ENCODE data around the gene OR4E1. TPM values are rescaled to one million over a fixed set of nuclear protein-coding genes. Genes with fewer than 3 reads are reported as not detected.

Gene OR4E1
- total RNA-seq, 8 experiments from 2014 or later: 0.18 to 0.52 (median 0.31) TPM; not detected in 4

DNA sequence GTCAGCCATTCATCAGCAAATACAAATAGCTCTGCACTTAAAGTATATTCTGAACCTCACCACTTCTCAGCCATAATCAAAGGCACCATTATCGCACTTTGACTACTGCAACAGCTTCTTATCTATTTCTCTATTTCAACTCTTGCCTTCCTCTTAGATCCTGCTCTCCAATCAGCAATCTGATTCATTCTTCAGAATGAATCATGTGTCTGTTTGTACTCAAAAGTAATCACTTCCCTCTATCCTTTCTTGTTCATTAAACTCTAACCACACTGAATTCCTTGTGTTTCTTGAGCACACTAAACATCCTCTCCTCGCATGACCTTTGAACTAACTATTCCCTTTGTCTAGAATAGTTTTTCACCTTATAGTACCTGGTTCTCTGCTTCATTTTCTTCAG, 12.8 kb upstream of the OR4E1 start:
- Histone ChIP-seq H3K27ac (no peak overlapping the region), H3K4me1 (replicated peaks in 1 of 2) (no peaks in the 10 kb centered on the region), H3K4me3 (no peak overlapping the region)
- WGBS, 10 experiments: 0 to 95% (median 82%) methylated on average over 1 to 2 of the region's 2 CpGs
- in situ Hi-C loops (cut with MboI; ENCODE audit: low pct_unique_long_range_greater_than_20kb in 2 of 9, low sequenced_read_pairs in 9 of 9, unreplicated experiment in 9 of 9): no loop called here
- ATAC-seq (replicated peaks in 6 of 8): no peak

DNA sequence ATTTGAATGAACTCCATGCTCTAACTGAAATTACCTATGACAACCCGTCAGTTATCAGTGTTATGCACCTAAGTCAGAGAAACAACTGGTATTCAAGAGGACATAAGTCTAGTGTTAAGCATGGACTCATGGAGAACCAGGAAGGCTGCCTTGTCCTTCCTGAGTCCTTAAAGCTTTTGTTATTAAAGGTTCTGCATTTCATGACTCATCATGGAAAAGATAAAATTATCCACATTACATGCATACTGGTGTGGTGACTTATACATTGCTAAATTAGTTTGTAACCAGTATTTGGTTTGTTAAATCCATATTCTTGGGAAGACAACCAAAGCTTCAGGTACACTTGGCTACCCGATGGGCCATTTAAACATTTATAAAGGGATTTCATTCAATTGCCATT, 6.5 kb upstream of the OR4E1 start:
- WGBS, 10 experiments: 0 to 84% (median 54%) methylated on average over 1 to 2 of the region's 2 CpGs; no CpG with 5 or more reads in 2 of the 10 experiments
- no peak overlapping the region for H3K4me3 ChIP-seq
- no peak for ATAC-seq (replicated peaks in 6 of 8)
- H3K27ac ChIP-seq: no peak overlapping the region
- in situ Hi-C loops (cut with MboI; ENCODE audit: low pct_unique_long_range_greater_than_20kb in 2 of 9, low sequenced_read_pairs in 9 of 9, unreplicated experiment in 9 of 9): no loop called here
- no peaks in the 10 kb centered on the region for H3K4me1 ChIP-seq (replicated peaks in 1 of 2)

DNA sequence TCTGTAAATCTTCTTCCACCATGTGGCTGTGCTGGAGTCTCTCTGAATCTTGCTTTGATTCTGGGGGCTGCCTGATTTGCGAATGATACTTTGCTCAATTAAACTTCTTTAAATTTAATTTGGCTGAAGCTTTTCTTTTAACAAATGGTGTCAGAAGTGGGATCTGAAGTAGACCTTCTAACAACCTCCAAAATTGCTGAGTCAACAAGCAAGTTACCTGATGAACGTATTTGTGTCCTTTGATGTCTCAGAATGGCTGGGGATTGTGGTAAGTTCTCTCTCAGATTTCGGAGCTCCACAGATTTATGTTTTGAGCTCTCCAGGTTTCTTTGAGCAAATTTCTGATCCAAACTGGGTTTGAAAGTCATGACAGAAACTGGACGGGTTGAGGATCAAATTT, 1.9 kb upstream of the OR4E1 start:
- ATAC-seq (replicated peaks in 6 of 8): no peak
- H3K4me3 ChIP-seq: no peak overlapping the region
- WGBS, 10 experiments: 0 to 89% (median 63%) methylated on average over 2 to 4 of the region's 4 CpGs; no CpG with 5 or more reads in 1 of the 10 experiments
- no peaks in the 10 kb centered on the region for H3K4me1 ChIP-seq (replicated peaks in 1 of 2)
- in situ Hi-C loops (cut with MboI; ENCODE audit: low pct_unique_long_range_greater_than_20kb in 2 of 9, low sequenced_read_pairs in 9 of 9, unreplicated experiment in 9 of 9): no loop called here
- H3K27ac ChIP-seq: no peak overlapping the region

DNA sequence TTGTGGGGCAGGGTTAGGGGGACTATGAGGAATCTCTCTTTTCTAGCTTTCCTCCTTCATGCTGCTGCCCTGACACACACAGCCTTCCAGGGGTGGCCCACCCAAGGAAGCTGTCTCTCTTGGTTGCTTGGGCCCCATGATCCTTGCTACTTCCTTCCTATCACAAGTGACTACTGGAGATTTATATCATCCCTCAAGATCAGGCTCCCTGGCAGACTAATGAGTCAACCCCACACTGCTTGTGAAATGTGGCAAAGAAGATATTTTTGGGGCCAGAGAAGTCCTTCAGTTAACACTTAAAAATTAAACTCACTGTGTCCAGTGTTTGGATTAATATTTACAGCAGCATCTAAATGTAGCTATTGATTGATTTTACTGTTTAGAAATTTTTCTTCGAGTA, 1.5 kb downstream of the OR4E1 start:
- ATAC-seq (replicated peaks in 6 of 8): no peak
- Histone ChIP-seq H3K4me3 (no peak overlapping the region), H3K4me1 (replicated peaks in 1 of 2) (no peaks in the 10 kb centered on the region), H3K27ac (no peak overlapping the region)
- in situ Hi-C loops (cut with MboI; ENCODE audit: low pct_unique_long_range_greater_than_20kb in 2 of 9, low sequenced_read_pairs in 9 of 9, unreplicated experiment in 9 of 9): no loop called here
- 0 to 86% (median 38%) methylated on average over 1 of the region's 1 CpG; no CpG with 5 or more reads in 3 of the 10 experiments for WGBS, 10 experiments

DNA sequence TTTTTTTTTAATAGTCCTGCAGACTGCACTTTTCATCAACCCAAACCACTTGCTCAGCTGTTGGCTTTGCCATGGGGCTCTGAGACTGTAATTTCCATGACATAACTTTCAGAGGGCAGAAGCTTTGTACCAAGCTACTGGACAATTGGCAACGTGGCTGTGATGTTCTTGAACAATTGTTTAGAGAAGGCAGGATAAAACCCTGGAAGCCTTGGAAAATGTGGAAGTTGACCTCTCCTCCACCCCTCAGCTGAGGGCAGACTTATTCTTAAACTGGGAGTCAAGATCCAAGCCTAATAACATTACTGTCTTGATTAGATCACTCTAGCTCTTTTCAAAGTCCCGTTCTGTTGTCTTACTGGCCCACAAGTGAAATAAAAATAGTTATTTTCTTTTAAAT, 2.2 kb downstream of the OR4E1 start:
- ATAC-seq (replicated peaks in 6 of 8): no peak
- in situ Hi-C loops (cut with MboI; ENCODE audit: low pct_unique_long_range_greater_than_20kb in 2 of 9, low sequenced_read_pairs in 9 of 9, unreplicated experiment in 9 of 9): no loop called here
- H3K4me1 ChIP-seq (replicated peaks in 1 of 2): no peaks in the 10 kb centered on the region

DNA sequence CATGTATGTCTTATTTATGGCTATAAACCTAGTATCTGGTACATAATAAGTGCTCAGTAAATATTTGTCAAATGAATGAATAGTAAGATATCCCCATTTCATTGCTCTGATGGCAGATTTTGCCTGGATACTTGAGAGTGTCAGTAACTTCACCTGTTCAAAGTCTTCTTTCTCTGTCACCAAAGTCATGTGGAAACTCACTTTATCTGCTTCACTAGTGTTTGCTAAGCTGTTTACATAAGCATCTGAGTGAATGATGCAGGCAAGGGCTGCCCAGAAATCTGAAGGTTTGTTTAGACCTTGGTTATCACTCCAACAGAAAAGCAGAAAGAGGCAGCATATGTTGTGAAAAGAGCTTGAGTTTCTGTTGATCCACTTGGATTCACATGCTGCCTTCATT, 4.3 kb downstream of the OR4E1 start:
- ATAC-seq (replicated peaks in 6 of 8): no peak
- H3K4me1 ChIP-seq (replicated peaks in 1 of 2): no peaks in the 10 kb centered on the region
- H3K27ac ChIP-seq: no peak overlapping the region
- H3K4me3 ChIP-seq: no peak overlapping the region
- in situ Hi-C loops (cut with MboI; ENCODE audit: low pct_unique_long_range_greater_than_20kb in 2 of 9, low sequenced_read_pairs in 9 of 9, unreplicated experiment in 9 of 9): no loop called here

More for the DNA sequence above, 2.2 kb downstream of the OR4E1 start:
- no peak overlapping the region for H3K27ac ChIP-seq
- H3K4me3 ChIP-seq: no peak overlapping the region
- 0 to 86% (median 40%) methylated on average over 1 to 2 of the region's 2 CpGs; no CpG with 5 or more reads in 2 of the 10 experiments for WGBS, 10 experiments

DNA sequence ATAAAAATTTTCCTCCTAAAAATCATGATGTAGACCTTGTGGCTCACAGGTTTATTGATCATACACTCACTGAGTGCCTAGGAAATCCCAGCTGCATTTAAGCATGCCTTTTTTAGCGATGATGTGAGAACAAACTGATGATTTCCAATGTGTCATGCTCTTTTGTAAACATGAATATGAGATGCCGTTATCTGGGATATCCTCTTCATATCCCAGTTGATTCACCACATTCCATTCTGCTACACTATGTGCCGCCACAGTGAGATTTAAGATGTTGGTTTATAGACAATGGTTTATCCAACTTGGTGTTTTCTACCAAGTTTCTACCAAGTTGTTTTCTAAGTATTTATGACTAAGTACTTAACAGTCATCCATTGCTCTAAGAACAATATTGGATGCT, 5.2 kb downstream of the OR4E1 start:
- in situ Hi-C loops (cut with MboI; ENCODE audit: low pct_unique_long_range_greater_than_20kb in 2 of 9, low sequenced_read_pairs in 9 of 9, unreplicated experiment in 9 of 9): no loop called here
- ATAC-seq (replicated peaks in 6 of 8): no peak
- WGBS, 10 experiments: 0 to 100% (median 80%) methylated on average over 1 to 3 of the region's 3 CpGs; no CpG with 5 or more reads in 1 of the 10 experiments
- no peaks in the 10 kb centered on the region for H3K4me1 ChIP-seq (replicated peaks in 1 of 2)
- no peak overlapping the region for H3K4me3 ChIP-seq
- H3K27ac ChIP-seq: no peak overlapping the region

DNA sequence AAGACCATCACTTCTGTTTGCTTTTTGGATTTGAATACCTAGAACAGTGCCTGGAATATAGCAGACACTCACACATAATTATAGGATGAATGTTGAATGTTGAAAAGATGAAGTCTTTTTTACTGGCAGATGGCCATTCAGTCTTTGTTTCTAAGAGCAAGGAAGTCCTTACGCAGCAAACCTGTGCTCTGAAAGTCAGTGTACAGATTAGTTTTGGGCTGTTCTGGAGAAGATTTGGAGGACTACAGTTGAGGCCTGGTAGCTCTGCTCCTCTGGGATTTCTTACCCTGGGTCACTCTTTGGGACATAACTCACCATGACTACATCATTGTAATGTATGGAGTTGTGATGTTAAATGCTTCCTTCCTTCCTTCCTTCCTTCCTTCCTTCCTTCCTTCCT, 16.6 kb downstream of the OR4E1 start:
- in situ Hi-C loops (cut with MboI; ENCODE audit: low pct_unique_long_range_greater_than_20kb in 2 of 9, low sequenced_read_pairs in 9 of 9, unreplicated experiment in 9 of 9): no loop called here
- no peaks in the 10 kb centered on the region for H3K4me1 ChIP-seq (replicated peaks in 1 of 2)

DNA sequence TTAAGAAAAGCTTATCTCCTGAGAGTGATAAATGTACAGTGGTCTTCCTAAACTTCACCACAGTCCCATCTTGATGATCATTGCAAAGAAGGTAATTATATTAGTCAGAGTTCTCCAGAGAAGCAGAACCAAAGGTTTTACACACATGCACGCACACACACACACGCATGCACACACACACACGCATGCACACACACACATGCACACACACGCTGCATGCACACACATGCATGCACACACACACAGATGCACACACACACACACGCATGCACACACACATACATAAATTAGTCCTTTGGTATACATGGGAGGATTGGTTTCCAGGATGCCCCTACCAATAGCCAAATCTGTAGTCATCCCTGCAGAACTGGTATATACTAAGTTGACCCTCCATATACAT, 19.4 kb downstream of the OR4E1 start:
- Histone ChIP-seq H3K4me3 (no peak overlapping the region), H3K4me1 (replicated peaks in 1 of 2) (peaks cover 0 to 9% of the 10 kb centered on the region in 2 donors), H3K27ac (no peak overlapping the region)
- 0 to 100% (median 74%) methylated on average over 1 to 4 of the region's 5 CpGs; no CpG with 5 or more reads in 4 of the 10 experiments for WGBS, 10 experiments
- no peak for ATAC-seq (replicated peaks in 6 of 8)
- in situ Hi-C loops (cut with MboI; ENCODE audit: low pct_unique_long_range_greater_than_20kb in 2 of 9, low sequenced_read_pairs in 9 of 9, unreplicated experiment in 9 of 9): no loop called here

More for the DNA sequence above, 16.6 kb downstream of the OR4E1 start:
- Histone ChIP-seq H3K4me3 (no peak overlapping the region), H3K27ac (no peak overlapping the region)
- WGBS, 10 experiments: 33 to 100% (median 83%) methylated on average over 1 of the region's 1 CpG; no CpG with 5 or more reads in 5 of the 10 experiments
- ATAC-seq (replicated peaks in 6 of 8): no peak

DNA sequence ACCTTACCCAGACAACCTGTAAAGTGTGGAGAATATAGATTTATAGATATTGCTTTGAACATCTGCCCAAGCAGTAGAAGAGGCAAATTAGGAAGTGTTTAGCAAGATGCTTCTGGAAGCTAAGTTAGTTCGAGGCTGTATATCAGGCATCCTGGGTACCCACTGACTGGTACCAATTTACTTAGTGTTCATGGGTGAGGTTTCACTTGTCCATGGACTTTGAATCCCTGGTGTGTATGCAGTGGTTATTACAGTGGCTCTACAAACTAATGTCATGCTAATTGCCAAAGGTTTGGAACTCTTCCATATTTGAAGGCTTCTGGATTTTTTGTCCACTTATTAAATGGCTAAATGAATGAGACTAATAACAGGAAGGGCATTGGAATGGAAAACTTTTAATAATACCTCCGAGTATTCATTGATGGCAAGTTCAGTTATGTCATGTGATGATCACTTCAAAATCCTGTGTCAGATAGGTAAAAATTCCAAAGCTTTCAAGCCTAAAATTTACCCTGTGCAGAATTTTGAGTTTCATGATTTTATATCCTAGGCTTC, 20.2 kb downstream of the OR4E1 start, which contains the start of gene OR4E2:
Gene OR4E2, plus strand, starts transcription at position 505 of the 555 bp plus-strand sequence. CDS start 11,248 bp downstream, outside the sequence.
- ATAC-seq (replicated peaks in 6 of 8): no peak
- WGBS, 10 experiments: 0 to 92% (median 65%) methylated on average over 1 to 2 of the region's 2 CpGs; no CpG with 5 or more reads in 3 of the 10 experiments
- Histone ChIP-seq H3K27ac (no peak within 1 kb of the TSS), H3K4me1 (replicated peaks in 1 of 2) (peaks cover 0 to 9% of the 10 kb centered on the region in 2 donors), H3K4me3 (no peak within 1 kb of the TSS)
- in situ Hi-C loops (cut with MboI; ENCODE audit: low pct_unique_long_range_greater_than_20kb in 2 of 9, low sequenced_read_pairs in 9 of 9, unreplicated experiment in 9 of 9): no loop called here

DNA sequence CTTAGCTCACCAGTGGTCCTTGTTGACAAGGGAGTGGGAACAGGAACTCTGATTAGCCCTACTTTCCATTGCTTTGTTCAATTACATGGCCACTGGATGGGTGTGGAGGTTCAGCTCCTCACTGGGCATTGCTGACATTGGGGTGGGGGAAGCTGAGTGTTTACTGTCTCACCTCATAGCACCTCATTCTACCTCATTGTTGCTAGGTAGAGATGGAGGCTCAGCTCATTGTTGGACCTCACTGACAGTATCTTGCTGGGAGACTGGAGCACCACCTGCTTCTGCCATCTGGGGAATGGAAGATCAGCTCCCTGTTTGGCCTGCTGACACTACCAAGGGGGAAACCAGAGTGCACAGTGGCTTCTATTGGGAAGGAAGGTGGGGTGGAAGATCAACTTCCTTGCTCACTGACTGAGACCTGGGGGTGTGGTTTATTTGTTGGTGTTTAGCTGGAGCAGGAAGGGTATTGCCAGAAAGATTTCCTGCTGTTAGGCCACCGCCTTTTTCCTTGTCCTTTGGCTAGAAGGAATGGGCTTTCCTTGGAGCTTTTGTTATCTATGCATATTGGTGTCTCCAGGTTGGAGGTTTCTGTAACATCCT, 21.3 kb downstream of the OR4E1 start:
- Histone ChIP-seq H3K27ac (no peak overlapping the region), H3K4me1 (replicated peaks in 1 of 2) (peaks cover 0 to 9% of the 10 kb centered on the region in 2 donors), H3K4me3 (no peak overlapping the region)
- in situ Hi-C loops (cut with MboI; ENCODE audit: low pct_unique_long_range_greater_than_20kb in 2 of 9, low sequenced_read_pairs in 9 of 9, unreplicated experiment in 9 of 9): no loop called here
- no peak for ATAC-seq (replicated peaks in 6 of 8)
- 0 to 86% (median 38%) methylated on average over 1 of the region's 1 CpG; no CpG with 5 or more reads in 2 of the 10 experiments for WGBS, 10 experiments

DNA sequence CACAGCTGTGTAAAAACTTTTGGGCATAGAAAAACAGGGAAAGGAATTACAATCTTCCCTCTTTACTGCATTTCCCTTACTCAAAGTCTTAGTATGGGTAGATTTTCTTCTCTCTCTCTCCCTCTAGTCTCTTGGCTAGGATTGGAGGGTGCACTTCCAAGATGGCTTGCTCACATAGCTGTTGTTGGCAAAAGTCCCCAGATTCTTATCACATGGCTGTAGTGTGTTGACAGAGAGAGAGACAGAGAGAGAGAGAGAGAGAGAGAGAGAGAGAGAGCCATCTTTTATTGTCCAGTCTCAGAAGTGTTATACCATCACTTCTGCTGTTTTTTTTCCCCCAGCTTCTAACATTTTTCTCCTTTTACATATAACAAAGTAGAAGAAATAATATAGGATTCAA, 26.2 kb downstream of the OR4E1 start:
- Histone ChIP-seq H3K4me3 (no peak overlapping the region), H3K4me1 (replicated peaks in 1 of 2) (peaks cover 0 to 19% of the 10 kb centered on the region in 2 donors), H3K27ac (no peak overlapping the region)
- peak in 2 of 8 experiments; percentile 18 to 44 for ATAC-seq (replicated peaks in 6 of 8)
- in situ Hi-C loops (cut with MboI; ENCODE audit: low pct_unique_long_range_greater_than_20kb in 2 of 9, low sequenced_read_pairs in 9 of 9, unreplicated experiment in 9 of 9): no loop called here

DNA sequence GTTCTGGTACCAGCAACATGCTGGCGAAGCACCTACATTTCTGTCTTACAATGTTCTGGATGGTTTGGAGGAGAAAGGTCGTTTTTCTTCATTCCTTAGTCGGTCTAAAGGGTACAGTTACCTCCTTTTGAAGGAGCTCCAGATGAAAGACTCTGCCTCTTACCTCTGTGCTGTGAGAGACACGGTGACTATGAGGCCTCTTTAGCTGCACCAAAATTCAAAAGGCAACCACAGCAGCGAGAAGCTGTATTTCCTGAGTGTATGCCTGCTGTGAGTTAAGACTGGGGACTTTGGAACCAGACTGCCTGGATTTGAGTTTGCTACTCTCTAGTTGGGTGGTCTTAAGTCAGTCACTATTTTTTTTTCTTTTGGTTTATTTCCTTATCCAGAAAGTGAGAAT, 30.2 kb downstream of the OR4E1 start:
- 0 to 100% (median 48%) methylated on average over 1 to 4 of the region's 5 CpGs; no CpG with 5 or more reads in 1 of the 10 experiments for WGBS, 10 experiments
- H3K4me3 ChIP-seq: no peak overlapping the region
- ATAC-seq (replicated peaks in 6 of 8): peak in 1 of 8 experiments; percentile 7
- peak overlapping the region in 1 of 2 donors; percentile 28 for H3K27ac ChIP-seq
- peaks cover 0 to 9% of the 10 kb centered on the region in 2 donors for H3K4me1 ChIP-seq (replicated peaks in 1 of 2)
- in situ Hi-C loops (cut with MboI; ENCODE audit: low pct_unique_long_range_greater_than_20kb in 2 of 9, low sequenced_read_pairs in 9 of 9, unreplicated experiment in 9 of 9): no loop called here

DNA sequence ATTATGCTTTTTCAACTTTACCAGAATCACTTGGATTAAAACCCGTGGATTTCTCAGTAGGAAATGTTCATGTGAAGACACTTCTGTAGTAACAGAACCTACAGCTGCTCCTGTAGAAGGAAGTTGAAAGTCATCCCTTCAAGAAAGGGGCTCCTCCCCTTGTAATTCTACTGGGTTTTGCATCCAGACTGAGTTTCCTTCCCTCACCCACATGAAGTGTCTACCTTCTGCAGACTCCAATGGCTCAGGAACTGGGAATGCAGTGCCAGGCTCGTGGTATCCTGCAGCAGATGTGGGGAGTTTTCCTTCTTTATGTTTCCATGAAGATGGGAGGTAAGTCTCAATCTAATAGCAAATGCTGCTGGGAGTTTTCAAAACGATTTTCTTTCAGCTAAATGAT, 30.9 kb downstream of the OR4E1 start:
- WGBS, 10 experiments: 0 to 58% (median 29%) methylated on average over 1 to 3 of the region's 3 CpGs; no CpG with 5 or more reads in 4 of the 10 experiments
- peaks cover 0 to 9% of the 10 kb centered on the region in 2 donors for H3K4me1 ChIP-seq (replicated peaks in 1 of 2)
- H3K27ac ChIP-seq: no peak overlapping the region
- in situ Hi-C loops (cut with MboI; ENCODE audit: low pct_unique_long_range_greater_than_20kb in 2 of 9, low sequenced_read_pairs in 9 of 9, unreplicated experiment in 9 of 9): no loop called here
- peak in 1 of 8 experiments; percentile 24 for ATAC-seq (replicated peaks in 6 of 8)
- H3K4me3 ChIP-seq: no peak overlapping the region

Data from motor neuron (in vitro differentiated cells).